Measurements from ENCODE around the gene PIGV.

The PIGV gene

DNA sequence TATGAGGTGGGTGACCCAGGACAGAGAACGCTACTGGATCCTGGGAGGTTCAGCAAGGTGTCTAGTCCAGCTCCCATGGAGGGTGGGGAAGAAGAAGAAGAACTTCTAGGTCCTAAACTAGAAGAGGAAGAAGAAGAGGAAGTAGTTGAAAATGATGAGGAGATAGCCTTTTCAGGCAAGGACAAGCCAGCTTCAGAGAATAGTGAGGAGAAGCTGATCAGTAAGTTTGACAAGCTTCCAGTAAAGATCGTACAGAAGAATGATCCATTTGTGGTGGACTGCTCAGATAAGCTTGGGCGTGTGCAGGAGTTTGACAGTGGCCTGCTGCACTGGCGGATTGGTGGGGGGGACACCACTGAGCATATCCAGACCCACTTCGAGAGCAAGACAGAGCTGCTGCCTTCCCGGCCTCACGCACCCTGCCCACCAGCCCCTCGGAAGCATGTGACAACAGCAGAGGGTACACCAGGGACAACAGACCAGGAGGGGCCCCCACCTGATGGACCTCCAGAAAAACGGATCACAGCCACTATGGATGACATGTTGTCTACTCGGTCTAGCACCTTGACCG, 8.6 kb upstream of the PIGV start:
- Histone ChIP-seq H4K5ac (ENCODE audit: low read length) (no peak overlapping the region), H4K8ac (ENCODE audit: low read depth, low read length) (no peak overlapping the region), H3K18ac (ENCODE audit: low read length) (no peak overlapping the region), H3K9ac (ENCODE audit: low read length) (no peak overlapping the region), H3K4me2 (ENCODE audit: low read length) (no peak overlapping the region), H3K79me1 (ENCODE audit: low read length) (peaks cover 15% of the 10 kb centered on the region), H3K36me3 (ENCODE audit: control insufficient read depth, insufficient read depth, low read length) (peaks cover 32% of the 10 kb centered on the region), H2BK15ac (replicated peaks; ENCODE audit: low read depth) (no peak overlapping the region), H2BK120ac (ENCODE audit: low read depth, low read length) (no peak overlapping the region), H3K4ac (ENCODE audit: low read depth, low read length) (no peak overlapping the region), H3K23ac (ENCODE audit: low read length) (no peak overlapping the region), H3K79me2 (ENCODE audit: control insufficient read depth, insufficient read depth, low read length) (peaks cover 1% of the 10 kb centered on the region), H3K4me3 (ENCODE audit: low read length) (no peak overlapping the region), H2AK5ac (ENCODE audit: low read length) (no peak overlapping the region), H2BK5ac (ENCODE audit: low read length) (no peak overlapping the region), H3K27me3 (ENCODE audit: insufficient read depth, low read length, poor library complexity) (no peaks in the 10 kb centered on the region), H3K27ac (ENCODE audit: low read depth, low read length) (no peak overlapping the region), H3K56ac (ENCODE audit: low read length) (no peak overlapping the region), H3K4me1 (ENCODE audit: control insufficient read depth, low read depth, low read length) (no peaks in the 10 kb centered on the region)
- no CpG with 5 or more reads among the region's 11 CpGs for WGBS (ENCODE audit: extremely low coverage, insufficient coverage, low lambda C conversion rate)
- no peak for DNase-seq

DNA sequence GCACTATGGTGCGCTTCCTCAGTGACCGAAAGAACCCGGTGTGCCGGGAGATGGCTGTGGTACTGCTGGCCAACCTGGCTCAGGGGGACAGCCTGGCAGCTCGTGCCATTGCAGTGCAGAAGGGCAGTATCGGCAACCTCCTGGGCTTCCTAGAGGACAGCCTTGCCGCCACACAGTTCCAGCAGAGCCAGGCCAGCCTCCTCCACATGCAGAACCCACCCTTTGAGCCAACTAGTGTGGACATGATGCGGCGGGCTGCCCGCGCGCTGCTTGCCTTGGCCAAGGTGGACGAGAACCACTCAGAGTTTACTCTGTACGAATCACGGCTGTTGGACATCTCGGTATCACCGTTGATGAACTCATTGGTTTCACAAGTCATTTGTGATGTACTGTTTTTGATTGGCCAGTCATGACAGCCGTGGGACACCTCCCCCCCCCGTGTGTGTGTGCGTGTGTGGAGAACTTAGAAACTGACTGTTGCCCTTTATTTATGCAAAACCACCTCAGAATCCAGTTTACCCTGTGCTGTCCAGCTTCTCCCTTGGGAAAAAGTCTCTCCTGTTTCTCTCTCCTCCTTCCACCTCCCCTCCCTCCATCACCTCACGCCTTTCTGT, 7.3 kb upstream of the PIGV start:
- Histone ChIP-seq H3K79me1 (ENCODE audit: low read length) (peaks cover 15% of the 10 kb centered on the region), H3K27me3 (ENCODE audit: insufficient read depth, low read length, poor library complexity) (no peaks in the 10 kb centered on the region), H3K4me2 (ENCODE audit: low read length) (no peak overlapping the region), H3K4me1 (ENCODE audit: control insufficient read depth, low read depth, low read length) (no peaks in the 10 kb centered on the region), H3K4ac (ENCODE audit: low read depth, low read length) (no peak overlapping the region), H2AK5ac (ENCODE audit: low read length) (no peak overlapping the region), H2BK15ac (replicated peaks; ENCODE audit: low read depth) (no peak overlapping the region), H2BK120ac (ENCODE audit: low read depth, low read length) (no peak overlapping the region), H3K79me2 (ENCODE audit: control insufficient read depth, insufficient read depth, low read length) (peaks cover 1% of the 10 kb centered on the region), H2BK5ac (ENCODE audit: low read length) (no peak overlapping the region), H3K36me3 (ENCODE audit: control insufficient read depth, insufficient read depth, low read length) (peaks cover 27% of the 10 kb centered on the region), H3K4me3 (ENCODE audit: low read length) (no peak overlapping the region), H3K56ac (ENCODE audit: low read length) (no peak overlapping the region), H3K23ac (ENCODE audit: low read length) (no peak overlapping the region), H4K8ac (ENCODE audit: low read depth, low read length) (no peak overlapping the region), H3K18ac (ENCODE audit: low read length) (no peak overlapping the region), H3K27ac (ENCODE audit: low read depth, low read length) (no peak overlapping the region), H3K9ac (ENCODE audit: low read length) (no peak overlapping the region), H4K5ac (ENCODE audit: low read length) (no peak overlapping the region)
- WGBS (ENCODE audit: extremely low coverage, insufficient coverage, low lambda C conversion rate): no CpG with 5 or more reads among the region's 21 CpGs
- DNase-seq: no peak

DNA sequence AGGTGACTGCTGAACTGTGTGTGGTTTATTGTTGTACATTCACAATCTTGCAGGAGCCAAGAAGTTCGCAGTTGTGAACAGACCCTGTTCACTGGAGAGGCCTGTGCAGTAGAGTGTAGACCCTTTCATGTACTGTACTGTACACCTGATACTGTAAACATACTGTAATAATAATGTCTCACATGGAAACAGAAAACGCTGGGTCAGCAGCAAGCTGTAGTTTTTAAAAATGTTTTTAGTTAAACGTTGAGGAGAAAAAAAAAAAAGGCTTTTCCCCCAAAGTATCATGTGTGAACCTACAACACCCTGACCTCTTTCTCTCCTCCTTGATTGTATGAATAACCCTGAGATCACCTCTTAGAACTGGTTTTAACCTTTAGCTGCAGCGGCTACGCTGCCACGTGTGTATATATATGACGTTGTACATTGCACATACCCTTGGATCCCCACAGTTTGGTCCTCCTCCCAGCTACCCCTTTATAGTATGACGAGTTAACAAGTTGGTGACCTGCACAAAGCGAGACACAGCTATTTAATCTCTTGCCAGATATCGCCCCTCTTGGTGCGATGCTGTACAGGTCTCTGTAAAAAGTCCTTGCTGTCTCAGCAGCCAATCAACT, 6.4 kb upstream of the PIGV start:
- H3K27me3 ChIP-seq (ENCODE audit: insufficient read depth, low read length, poor library complexity): no peaks in the 10 kb centered on the region
- H2BK120ac ChIP-seq (ENCODE audit: low read depth, low read length): no peak overlapping the region
- H3K27ac ChIP-seq (ENCODE audit: low read depth, low read length): no peak overlapping the region
- peaks cover 5% of the 10 kb centered on the region for H3K4me1 ChIP-seq (ENCODE audit: control insufficient read depth, low read depth, low read length)
- no peak for DNase-seq
- H2BK5ac ChIP-seq (ENCODE audit: low read length): no peak overlapping the region
- H3K36me3 ChIP-seq (ENCODE audit: control insufficient read depth, insufficient read depth, low read length): peaks cover 25% of the 10 kb centered on the region
- no CpG with 5 or more reads among the region's 11 CpGs for WGBS (ENCODE audit: extremely low coverage, insufficient coverage, low lambda C conversion rate)
- no peak overlapping the region for H3K4ac ChIP-seq (ENCODE audit: low read depth, low read length)
- peaks cover 15% of the 10 kb centered on the region for H3K79me1 ChIP-seq (ENCODE audit: low read length)
- H3K18ac ChIP-seq (ENCODE audit: low read length): no peak overlapping the region
- no peak overlapping the region for H4K8ac ChIP-seq (ENCODE audit: low read depth, low read length)
- no peak overlapping the region for H3K23ac ChIP-seq (ENCODE audit: low read length)
- peaks cover 1% of the 10 kb centered on the region for H3K79me2 ChIP-seq (ENCODE audit: control insufficient read depth, insufficient read depth, low read length)
- no peak overlapping the region for H4K5ac ChIP-seq (ENCODE audit: low read length)
- H3K56ac ChIP-seq (ENCODE audit: low read length): no peak overlapping the region
- H2BK15ac ChIP-seq (replicated peaks; ENCODE audit: low read depth): no peak overlapping the region
- no peak overlapping the region for H3K4me3 ChIP-seq (ENCODE audit: low read length)
- H3K9ac ChIP-seq (ENCODE audit: low read length): no peak overlapping the region
- no peak overlapping the region for H3K4me2 ChIP-seq (ENCODE audit: low read length)
- H2AK5ac ChIP-seq (ENCODE audit: low read length): no peak overlapping the region

DNA sequence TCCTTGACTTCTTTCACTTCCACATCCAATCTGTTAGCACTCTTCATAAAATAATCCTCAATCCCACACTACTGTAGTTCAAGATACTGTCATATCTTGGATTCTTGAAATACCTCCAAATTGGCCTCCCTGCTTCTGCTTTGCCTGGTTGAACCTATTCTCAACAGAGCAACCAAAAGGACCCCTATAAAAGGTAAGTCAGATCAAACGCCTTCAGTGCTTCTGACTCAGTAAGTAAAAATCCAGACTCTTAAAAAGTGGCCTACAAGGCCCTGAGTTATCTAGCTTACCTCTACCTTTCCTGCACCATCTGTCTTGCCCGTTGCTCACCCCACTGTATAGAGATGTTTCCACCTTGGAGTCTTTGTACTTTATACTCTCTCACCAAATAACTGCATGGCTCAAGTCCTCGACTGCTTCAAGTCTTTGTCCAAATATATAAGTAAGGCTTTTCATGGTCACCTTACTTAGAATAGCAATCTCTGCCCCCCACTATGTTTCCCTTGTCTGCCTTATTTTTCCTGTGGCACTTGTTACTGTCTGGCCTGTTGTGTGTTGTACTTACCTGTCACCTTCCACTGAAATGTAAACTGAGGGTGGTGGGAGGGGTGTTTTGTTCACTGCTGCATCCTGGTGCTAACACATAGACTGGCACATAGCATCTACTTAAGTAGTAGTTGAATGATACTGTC, 5.1 kb upstream of the PIGV start:
- Histone ChIP-seq H3K18ac (ENCODE audit: low read length) (no peak overlapping the region), H4K5ac (ENCODE audit: low read length) (no peak overlapping the region), H3K4ac (ENCODE audit: low read depth, low read length) (no peak overlapping the region), H3K9ac (ENCODE audit: low read length) (no peak overlapping the region), H2AK5ac (ENCODE audit: low read length) (no peak overlapping the region), H2BK120ac (ENCODE audit: low read depth, low read length) (no peak overlapping the region), H3K4me1 (ENCODE audit: control insufficient read depth, low read depth, low read length) (peaks cover 10% of the 10 kb centered on the region), H3K79me2 (ENCODE audit: control insufficient read depth, insufficient read depth, low read length) (peaks cover 1% of the 10 kb centered on the region), H3K27me3 (ENCODE audit: insufficient read depth, low read length, poor library complexity) (no peaks in the 10 kb centered on the region), H3K27ac (ENCODE audit: low read depth, low read length) (no peak overlapping the region), H3K23ac (ENCODE audit: low read length) (no peak overlapping the region), H2BK15ac (replicated peaks; ENCODE audit: low read depth) (no peak overlapping the region), H3K4me3 (ENCODE audit: low read length) (no peak overlapping the region), H2BK5ac (ENCODE audit: low read length) (no peak overlapping the region), H3K79me1 (ENCODE audit: low read length) (peaks cover 15% of the 10 kb centered on the region), H4K8ac (ENCODE audit: low read depth, low read length) (no peak overlapping the region), H3K4me2 (ENCODE audit: low read length) (no peak overlapping the region), H3K36me3 (ENCODE audit: control insufficient read depth, insufficient read depth, low read length) (peaks cover 25% of the 10 kb centered on the region), H3K56ac (ENCODE audit: low read length) (no peak overlapping the region)
- WGBS (ENCODE audit: extremely low coverage, insufficient coverage, low lambda C conversion rate): no CpG with 5 or more reads among the region's 3 CpGs
- DNase-seq: no peak

DNA sequence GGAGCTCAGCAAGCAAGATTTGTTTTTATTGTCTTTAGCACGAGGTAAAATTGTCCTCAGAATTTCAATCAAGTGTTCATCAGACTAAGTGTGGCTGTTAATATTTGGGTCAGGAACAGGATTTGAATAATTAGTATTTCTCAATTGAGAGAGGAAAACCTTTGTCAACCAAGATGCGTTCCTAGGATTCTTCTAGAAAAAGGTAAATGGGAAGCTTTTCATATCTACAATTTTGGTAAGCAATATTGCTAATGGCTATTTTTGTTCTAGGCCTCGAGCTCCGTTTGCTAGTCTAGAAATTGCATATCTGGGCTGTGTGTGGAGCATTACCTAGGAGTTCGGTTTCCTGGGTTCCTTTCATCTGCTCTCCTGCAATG, 4.1 kb upstream of the PIGV start:
- Histone ChIP-seq H3K9ac (ENCODE audit: low read length) (no peak overlapping the region), H3K27me3 (ENCODE audit: insufficient read depth, low read length, poor library complexity) (no peaks in the 10 kb centered on the region), H3K4me3 (ENCODE audit: low read length) (no peak overlapping the region), H3K23ac (ENCODE audit: low read length) (no peak overlapping the region), H2AK5ac (ENCODE audit: low read length) (no peak overlapping the region), H4K8ac (ENCODE audit: low read depth, low read length) (no peak overlapping the region), H3K18ac (ENCODE audit: low read length) (no peak overlapping the region), H3K36me3 (ENCODE audit: control insufficient read depth, insufficient read depth, low read length) (peaks cover 20% of the 10 kb centered on the region), H3K56ac (ENCODE audit: low read length) (no peak overlapping the region), H3K4ac (ENCODE audit: low read depth, low read length) (no peak overlapping the region), H2BK5ac (ENCODE audit: low read length) (no peak overlapping the region), H4K5ac (ENCODE audit: low read length) (no peak overlapping the region), H3K4me2 (ENCODE audit: low read length) (no peak overlapping the region), H2BK120ac (ENCODE audit: low read depth, low read length) (no peak overlapping the region), H2BK15ac (replicated peaks; ENCODE audit: low read depth) (no peak overlapping the region), H3K4me1 (ENCODE audit: control insufficient read depth, low read depth, low read length) (peaks cover 13% of the 10 kb centered on the region), H3K79me1 (ENCODE audit: low read length) (peaks cover 12% of the 10 kb centered on the region), H3K79me2 (ENCODE audit: control insufficient read depth, insufficient read depth, low read length) (no peaks in the 10 kb centered on the region), H3K27ac (ENCODE audit: low read depth, low read length) (no peak overlapping the region)
- no peak for DNase-seq
- WGBS (ENCODE audit: extremely low coverage, insufficient coverage, low lambda C conversion rate): no CpG with 5 or more reads among the region's 5 CpGs
